Right atrium auricular region (tissue), 2 donors: Measurements from ENCODE around the gene PGM2. TPM values are rescaled to one million over a fixed set of nuclear protein-coding genes. Genes with fewer than 3 reads are reported as not detected.

Source experiments
- DNase-seq: peaks from one replicate; pipeline ENCODE4 v3.0.0-alpha.2; 2019; ENCODE audit warnings: low spot score
- H3K27ac ChIP-seq, 2 donors: fragments of 200-600 bp; sonication (generic); 1 replicate in 1 of 2; 2 replicates in 1 of 2; pipeline ENCODE4 v1.5.1; 2016 to 2019
- H3K27me3 ChIP-seq, 2 donors: fragments of 200-600 bp; sonication (generic); one replicate each; pipeline versions ENCODE4 v1.5.1 to v1.6.0; 2017 to 2019
- H3K36me3 ChIP-seq: fragments of 200-600 bp; sonication (generic); one replicate; pipeline ENCODE4 v1.5.1; 2016
- H3K4me1 ChIP-seq, 2 donors: fragments of 200-600 bp; sonication (generic); one replicate each; pipeline versions ENCODE4 v1.5.1 to v1.6.0; 2017 to 2019
- H3K4me3 ChIP-seq, 2 donors: fragments of 200-600 bp; sonication (generic); 1 replicate in 1 of 2; 2 replicates in 1 of 2; pipeline ENCODE4 v1.5.1; 2017 to 2019; ENCODE audit warnings: mild to moderate bottlenecking in 1 of 2, moderate library complexity in 1 of 2
- H3K9me3 ChIP-seq, 2 donors: fragments of 200-600 bp; sonication (generic); one replicate each; pipeline ENCODE4 v1.5.1; 2019
- CTCF ChIP-seq, 2 donors: fragments of 200-600 bp; sonication (generic); IDR thresholded peaks; one replicate each; pipeline ENCODE4 v1.5.1; 2019; ENCODE audit warnings: antibody characterized with exemption in 2 of 2
- total RNA-seq, 2 donors: library from RNA; depleted of rRNA; stranded (reverse); fragments of >200 nt; gene quantifications; one replicate each; pipeline ENCODE4 v1.1.0, GENCODE V29; 2016

The PGM2 gene
- total RNA-seq, 2 donors from 2014 or later: 10.7 to 11.7 TPM

DNA sequence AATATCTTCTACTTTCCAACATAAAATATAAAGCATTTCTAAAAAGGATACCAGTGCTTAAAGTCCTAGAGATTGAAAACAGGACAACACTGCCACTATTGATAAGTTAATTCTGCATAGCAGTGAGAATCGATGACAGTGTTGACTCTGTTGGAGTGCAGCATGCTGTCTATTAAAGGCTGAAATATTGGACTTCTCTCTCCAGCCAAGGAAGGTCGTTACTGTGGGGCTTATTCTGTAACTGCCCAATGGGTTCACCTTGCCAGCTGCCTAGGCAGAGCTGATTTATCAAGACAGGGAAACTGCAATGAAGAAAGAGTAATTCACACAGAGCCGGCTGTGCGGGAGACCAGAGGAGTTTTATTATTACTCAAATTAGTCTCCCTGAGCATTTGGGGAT lies 37.7 kb upstream of the PGM2 start:
- H3K27me3 ChIP-seq: no peaks in the 10 kb centered on the region
- no peak overlapping the region for H3K4me3 ChIP-seq
- no peak for DNase-seq
- H3K4me1 ChIP-seq: no peaks in the 10 kb centered on the region
- H3K27ac ChIP-seq: no peak overlapping the region
- H3K9me3 ChIP-seq: no peaks in the 10 kb centered on the region
- no peak for TF ChIP-seq CTCF (IDR thresholded peaks at IDR 0.05)
- H3K36me3 ChIP-seq: no peaks in the 10 kb centered on the region

DNA sequence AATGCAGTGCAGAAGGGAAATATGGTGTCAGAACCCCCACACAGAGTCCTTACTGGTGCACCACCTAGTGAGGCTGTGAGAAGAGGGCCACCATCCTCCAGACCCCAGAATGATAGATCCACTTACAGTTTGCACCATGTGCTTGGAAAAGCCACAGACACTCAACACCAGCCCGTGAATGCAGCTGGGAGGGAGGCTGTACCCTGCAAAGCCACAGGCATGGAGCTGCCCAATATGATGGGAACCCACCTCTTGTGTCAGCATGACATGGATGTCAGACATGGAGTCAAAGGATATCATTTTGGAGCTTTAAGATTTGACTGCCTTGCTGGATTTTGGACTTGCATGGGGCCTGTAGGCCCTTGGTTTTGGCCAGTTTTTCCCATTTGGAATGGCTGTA lies 34.2 kb upstream of the PGM2 start:
- no peak for DNase-seq
- Histone ChIP-seq H3K36me3 (no peaks in the 10 kb centered on the region), H3K27me3 (no peaks in the 10 kb centered on the region), H3K27ac (no peak overlapping the region), H3K4me3 (no peak overlapping the region), H3K4me1 (no peaks in the 10 kb centered on the region), H3K9me3 (no peaks in the 10 kb centered on the region)
- TF ChIP-seq CTCF (IDR thresholded peaks at IDR 0.05): no peak

DNA sequence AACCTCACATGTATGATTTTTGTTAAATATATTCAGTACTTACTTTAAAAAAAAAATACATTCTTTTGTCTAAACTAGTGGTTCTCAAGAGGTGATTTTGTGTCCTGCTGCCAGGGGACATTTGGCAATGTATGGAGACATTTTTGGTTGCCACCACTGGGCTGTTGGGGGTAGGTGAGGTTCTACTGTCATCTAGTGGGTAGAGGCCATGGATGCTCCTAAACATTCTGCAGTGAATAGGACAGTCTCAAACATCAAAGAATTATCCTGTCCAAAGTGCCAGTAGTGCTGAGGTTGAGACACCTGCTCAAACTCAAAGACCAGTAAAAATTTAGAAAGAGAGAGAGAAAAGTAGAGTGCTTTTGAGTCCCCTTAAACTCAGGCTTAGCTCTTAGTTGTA lies 32.9 kb upstream of the PGM2 start:
- no peaks in the 10 kb centered on the region for H3K27me3 ChIP-seq
- peak in 1 of 2 donors; percentile 76 for TF ChIP-seq CTCF (IDR thresholded peaks at IDR 0.05)
- no peaks in the 10 kb centered on the region for H3K36me3 ChIP-seq
- no peaks in the 10 kb centered on the region for H3K4me1 ChIP-seq
- no peak for DNase-seq
- no peak overlapping the region for H3K4me3 ChIP-seq
- H3K27ac ChIP-seq: no peak overlapping the region
- no peaks in the 10 kb centered on the region for H3K9me3 ChIP-seq

DNA sequence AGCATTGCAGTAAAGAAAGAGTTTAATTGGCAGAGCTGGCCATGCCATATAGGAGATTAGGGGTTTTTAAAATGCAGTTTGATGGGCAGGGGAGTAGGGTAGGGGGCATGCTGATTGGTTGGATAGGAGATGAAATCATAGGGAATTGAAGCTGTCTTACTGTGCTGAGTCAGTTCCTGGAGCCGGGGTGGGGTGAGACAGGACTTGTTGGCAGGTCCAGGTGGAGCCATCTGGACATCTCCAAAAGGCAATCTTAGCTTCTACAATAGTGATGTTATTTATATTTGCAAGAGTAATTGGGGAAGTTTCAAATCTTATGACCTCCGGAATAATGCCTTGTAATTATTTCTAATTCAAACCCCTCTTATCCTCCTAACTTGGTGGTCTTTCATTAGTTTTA lies 32.4 kb upstream of the PGM2 start:
- H3K4me3 ChIP-seq: no peak overlapping the region
- no peaks in the 10 kb centered on the region for H3K9me3 ChIP-seq
- TF ChIP-seq CTCF (IDR thresholded peaks at IDR 0.05): no peak
- H3K27me3 ChIP-seq: no peaks in the 10 kb centered on the region
- DNase-seq: no peak
- no peak overlapping the region for H3K27ac ChIP-seq
- H3K4me1 ChIP-seq: no peaks in the 10 kb centered on the region
- no peaks in the 10 kb centered on the region for H3K36me3 ChIP-seq

DNA sequence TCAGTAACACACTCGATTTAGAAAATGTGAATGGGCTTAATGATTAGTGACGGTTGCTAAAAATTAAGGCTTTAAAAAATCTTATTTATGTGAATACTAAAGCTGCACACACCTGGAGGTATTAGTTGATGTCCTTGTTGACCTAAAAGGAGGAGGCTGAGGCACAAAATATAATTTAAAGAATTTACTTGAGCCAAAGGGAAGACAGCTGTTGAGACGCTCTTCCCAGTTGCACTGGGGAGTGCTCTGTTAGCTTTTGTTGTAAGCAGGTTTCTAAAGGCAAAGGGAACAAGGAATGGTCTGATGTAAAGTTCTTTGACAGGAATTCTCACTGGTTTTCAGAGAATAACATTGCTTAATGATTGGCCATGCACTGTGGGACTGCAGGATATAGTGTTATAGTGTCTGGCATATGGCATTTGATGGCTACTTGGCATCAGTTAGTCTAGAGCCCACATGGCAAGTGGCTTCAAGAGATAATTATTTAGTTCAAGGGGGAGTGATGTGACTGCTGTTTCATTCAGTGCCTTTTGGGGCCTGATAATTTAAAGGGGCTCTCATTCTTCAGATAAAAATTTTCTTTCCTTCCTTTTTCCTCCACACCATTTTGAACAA lies 30.8 kb upstream of the PGM2 start:
- no peak for TF ChIP-seq CTCF (IDR thresholded peaks at IDR 0.05)
- no peak overlapping the region for H3K4me3 ChIP-seq
- DNase-seq: no peak
- H3K27me3 ChIP-seq: no peaks in the 10 kb centered on the region
- H3K36me3 ChIP-seq: no peaks in the 10 kb centered on the region
- no peak overlapping the region for H3K27ac ChIP-seq
- H3K4me1 ChIP-seq: no peaks in the 10 kb centered on the region
- H3K9me3 ChIP-seq: no peaks in the 10 kb centered on the region

DNA sequence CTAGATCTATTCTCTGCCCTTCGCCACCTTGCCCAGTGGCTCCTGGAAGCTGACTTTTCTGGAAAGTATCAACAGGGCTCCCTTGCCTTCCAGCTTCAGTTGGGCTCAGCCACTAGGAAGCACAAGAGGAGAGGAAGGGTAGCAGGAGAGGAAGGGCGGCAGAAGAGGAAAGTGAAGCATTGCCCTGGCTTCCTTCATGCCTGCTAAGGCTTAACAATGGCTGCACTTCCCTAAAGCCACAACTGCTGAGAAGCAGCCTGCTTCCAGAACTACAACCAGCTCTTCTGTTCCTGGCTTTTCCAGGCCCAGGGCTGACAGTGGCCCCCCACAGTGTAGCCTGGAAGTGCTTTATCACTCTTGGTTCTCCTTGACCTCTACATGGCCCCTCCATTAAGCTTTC lies 29.1 kb upstream of the PGM2 start:
- TF ChIP-seq CTCF (IDR thresholded peaks at IDR 0.05): no peak
- Histone ChIP-seq H3K4me3 (no peak overlapping the region), H3K36me3 (no peaks in the 10 kb centered on the region), H3K27me3 (no peaks in the 10 kb centered on the region), H3K4me1 (no peaks in the 10 kb centered on the region), H3K9me3 (no peaks in the 10 kb centered on the region), H3K27ac (no peak overlapping the region)
- DNase-seq: no peak
